PC-9 (cell line): ENCODE results near the gene CEP162. TPM values are rescaled to one million over a fixed set of nuclear protein-coding genes. Genes with fewer than 3 reads are reported as not detected.

Experiments
- BruUV-seq: library from RNA; stranded (reverse); fragments of 400-500 nt; replicated peaks from 2 replicates; lab custom pipeline; 2021; lab: Mats Ljungman, UMichigan
- CTCF ChIA-PET: fragments of 300-600 bp; sonication (Branson Sonifier 250); formaldehyde crosslinking; loops from one replicate; lab custom pipeline; 2022; ENCODE audit warnings: antibody characterized with exemption; lab: Charles Lee
- POLR2A ChIA-PET: fragments of 300-600 bp; sonication (Branson Sonifier 250); formaldehyde crosslinking; loops from one replicate; lab custom pipeline; 2022; ENCODE audit warnings: antibody characterized with exemption; ENCODE audit not compliant: unreplicated experiment; lab: Charles Lee
- DNase-seq, 2 experiments: peaks; one replicate each; pipeline versions ENCODE4 v3.0.0 to v3.0.0-alpha.2; 2015 to 2022; ENCODE audit warnings: mixed read lengths in 1 of 2
- H2AFZ ChIP-seq: fragments of 200-600 bp; sonication (generic); 2 replicates; pipeline ENCODE4 v1.8.1; 2017; ENCODE audit warnings: antibody characterized with exemption
- H3F3A ChIP-seq: fragments of 200-600 bp; sonication (generic); 2 replicates; pipeline ENCODE4 v1.8.1; 2017; ENCODE audit warnings: antibody characterized with exemption, mild to moderate bottlenecking, low read depth; ENCODE audit not compliant: insufficient read depth
- H3K27ac ChIP-seq: fragments of 200-600 bp; sonication (generic); 2 replicates; pipeline ENCODE4 v1.6.1; 2016; ENCODE audit warnings: mixed run types
- H3K27me3 ChIP-seq: fragments of 200-600 bp; sonication (generic); 2 replicates; pipeline ENCODE4 v1.6.1; 2016; ENCODE audit warnings: low read depth, mixed run types; ENCODE audit not compliant: insufficient read depth
- H3K36me3 ChIP-seq: fragments of 200-600 bp; sonication (generic); 2 replicates; pipeline ENCODE4 v1.6.1; 2016; ENCODE audit warnings: low read depth, mixed run types
- H3K4me1 ChIP-seq: fragments of 200-600 bp; sonication (generic); replicated peaks from 2 replicates; pipeline ENCODE4 v1.6.1; 2016; ENCODE audit warnings: mixed run types; ENCODE audit not compliant: insufficient read depth
- H3K4me2 ChIP-seq: fragments of 200-600 bp; sonication (generic); 2 replicates; pipeline ENCODE4 v1.6.1; 2017; ENCODE audit warnings: mixed run types
- H3K4me3 ChIP-seq: fragments of 200-600 bp; sonication (generic); 2 replicates; pipeline ENCODE4 v1.6.1; 2016; ENCODE audit warnings: mixed run types
- H3K79me2 ChIP-seq: fragments of 200-600 bp; sonication (generic); 2 replicates; pipeline ENCODE4 v1.6.1; 2017; ENCODE audit warnings: low read depth, mixed run types
- H3K9me2 ChIP-seq: fragments of 200-600 bp; sonication (generic); 2 replicates; pipeline ENCODE4 v1.8.1; 2017; ENCODE audit warnings: mild to moderate bottlenecking; ENCODE audit not compliant: insufficient read depth
- H3K9me3 ChIP-seq: fragments of 200-600 bp; sonication (generic); 2 replicates; pipeline ENCODE4 v1.8.1; 2016; ENCODE audit warnings: low read depth; ENCODE audit not compliant: insufficient read depth
- H4K20me1 ChIP-seq: fragments of 200-600 bp; sonication (generic); 2 replicates; pipeline ENCODE4 v1.8.1; 2017; ENCODE audit not compliant: insufficient read depth
- EZH2 ChIP-seq: fragments of 200-600 bp; sonication (generic); IDR thresholded peaks from 2 replicates; pipeline ENCODE4 v1.8.0; 2017; ENCODE audit warnings: antibody characterized with exemption, low read depth
- intact Hi-C: fragments of 100-400 bp; cut with micrococcal nuclease; formaldehyde crosslinking; loops from one replicate; pipeline ENCODE4 v1.10.0; 2022; ENCODE audit not compliant: unreplicated experiment
- total RNA-seq: library from RNA; stranded (reverse); gene quantifications from 2 replicates; pipeline ENCODE4 v1.2.3, GENCODE V29; 2021
- TF ChIP-seq, protein P1 (sequence below): fragments of 200-600 bp; sonication (generic); conservative IDR thresholded peaks from 2 replicates; pipeline ENCODE4 v1.6.1; 2017; ENCODE audit warnings: mixed run types, antibody characterized with exemption, mild to moderate bottlenecking, moderate library complexity

CEP162 gene
- total RNA-seq, 1 experiment from 2014 or later, result 5.8 TPM

DNA sequence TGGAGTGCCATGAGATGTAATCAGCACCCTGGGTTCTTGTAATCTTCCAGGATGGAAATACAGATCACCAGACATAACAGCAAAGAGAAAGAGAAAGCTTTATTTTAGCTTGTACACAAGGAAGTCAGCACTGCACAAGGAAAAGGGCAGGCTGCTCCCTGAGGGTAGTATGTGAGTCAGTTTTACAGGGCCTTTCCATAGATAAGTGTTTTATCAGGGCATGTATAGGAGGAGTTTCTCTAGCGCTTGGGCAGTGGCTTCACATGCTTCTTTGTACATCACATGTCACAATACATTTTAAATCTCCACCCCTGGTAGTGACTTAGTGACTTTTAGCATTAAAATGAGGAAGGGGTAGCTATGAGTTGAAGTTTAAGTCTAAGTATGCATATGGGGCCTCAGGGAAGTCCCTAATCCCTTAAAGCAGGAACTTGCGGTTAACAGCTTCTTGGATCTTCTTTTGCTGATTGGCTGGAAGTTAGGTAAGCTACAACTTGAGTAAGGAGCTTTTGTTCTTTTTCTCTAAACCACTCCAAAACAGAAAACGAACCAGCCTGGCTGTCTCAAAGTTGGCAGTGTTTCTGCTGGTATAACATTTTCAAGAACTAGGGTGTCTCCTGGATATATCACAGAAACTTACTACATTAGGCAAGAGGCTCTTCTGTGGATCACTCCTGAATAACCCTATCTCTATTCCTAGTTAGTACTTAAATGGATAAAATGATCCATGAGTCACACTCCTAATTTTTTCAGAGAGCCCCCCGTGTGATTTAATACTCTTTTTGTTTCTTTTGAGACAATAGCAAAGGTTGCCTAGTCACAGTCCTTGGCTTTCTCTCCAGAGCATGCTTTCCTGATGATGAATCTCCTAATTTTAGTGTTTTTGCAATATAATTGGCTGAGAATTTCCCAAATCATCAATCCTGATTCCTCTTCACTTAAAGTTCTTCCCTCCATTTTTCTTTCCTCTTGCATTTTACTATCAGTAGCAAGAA, 133.7 kb downstream of the CEP162 start:
- Histone ChIP-seq H3K4me3 (no peak overlapping the region), H3K4me2 (no peak overlapping the region), H3K27me3 (no peaks in the 10 kb centered on the region), H3K9me3 (no peaks in the 10 kb centered on the region), H3K9me2 (no peaks in the 10 kb centered on the region), H3K36me3 (no peaks in the 10 kb centered on the region), H3K27ac (no peak overlapping the region), H3K79me2 (no peaks in the 10 kb centered on the region), H3F3A (no peaks in the 10 kb centered on the region), H3K4me1 (no peaks in the 10 kb centered on the region), H4K20me1 (no peaks in the 10 kb centered on the region), H2AFZ (no peak overlapping the region)
- TF ChIP-seq, protein P1, sequence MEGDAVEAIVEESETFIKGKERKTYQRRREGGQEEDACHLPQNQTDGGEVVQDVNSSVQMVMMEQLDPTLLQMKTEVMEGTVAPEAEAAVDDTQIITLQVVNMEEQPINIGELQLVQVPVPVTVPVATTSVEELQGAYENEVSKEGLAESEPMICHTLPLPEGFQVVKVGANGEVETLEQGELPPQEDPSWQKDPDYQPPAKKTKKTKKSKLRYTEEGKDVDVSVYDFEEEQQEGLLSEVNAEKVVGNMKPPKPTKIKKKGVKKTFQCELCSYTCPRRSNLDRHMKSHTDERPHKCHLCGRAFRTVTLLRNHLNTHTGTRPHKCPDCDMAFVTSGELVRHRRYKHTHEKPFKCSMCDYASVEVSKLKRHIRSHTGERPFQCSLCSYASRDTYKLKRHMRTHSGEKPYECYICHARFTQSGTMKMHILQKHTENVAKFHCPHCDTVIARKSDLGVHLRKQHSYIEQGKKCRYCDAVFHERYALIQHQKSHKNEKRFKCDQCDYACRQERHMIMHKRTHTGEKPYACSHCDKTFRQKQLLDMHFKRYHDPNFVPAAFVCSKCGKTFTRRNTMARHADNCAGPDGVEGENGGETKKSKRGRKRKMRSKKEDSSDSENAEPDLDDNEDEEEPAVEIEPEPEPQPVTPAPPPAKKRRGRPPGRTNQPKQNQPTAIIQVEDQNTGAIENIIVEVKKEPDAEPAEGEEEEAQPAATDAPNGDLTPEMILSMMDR, result no peak
- no peak for TF ChIP-seq EZH2
- ChIA-PET POLR2A (no interaction called here), CTCF (no interaction called here)
- DNase-seq, result no peak
- intact Hi-C loops, result no loop called here
- BruUV-seq, result no TSS peak

DNA sequence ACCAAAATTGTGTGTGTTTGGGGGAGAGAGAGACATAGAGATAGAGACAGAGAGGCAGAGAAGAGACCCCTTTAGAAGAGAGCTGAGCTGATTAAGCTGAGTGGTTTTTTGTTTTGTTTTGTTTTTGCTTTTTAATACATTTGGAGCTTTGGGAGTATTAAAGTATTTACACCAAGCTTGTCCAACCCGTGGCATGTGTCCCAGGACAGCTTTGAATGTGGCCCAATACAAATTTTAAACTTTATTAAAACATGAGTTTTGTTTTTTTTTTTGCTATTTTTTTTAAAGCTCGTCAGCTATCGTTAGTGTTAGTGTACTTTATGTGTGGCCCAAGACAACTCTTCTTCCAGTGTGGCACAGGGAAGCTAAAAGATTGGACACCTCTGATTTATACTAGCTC, 137.9 kb downstream of the CEP162 start:
- no peak overlapping the region for H3K27ac ChIP-seq
- H3K4me1 ChIP-seq, result no peaks in the 10 kb centered on the region
- intact Hi-C loops, result no loop called here
- no peaks in the 10 kb centered on the region for H3F3A ChIP-seq
- no TSS peak for BruUV-seq
- ChIA-PET POLR2A (no interaction called here), CTCF (no interaction called here)
- no peaks in the 10 kb centered on the region for H3K9me3 ChIP-seq
- H3K4me3 ChIP-seq, result no peak overlapping the region
- no peak for DNase-seq
- no peaks in the 10 kb centered on the region for H3K79me2 ChIP-seq
- no peak overlapping the region for H3K4me2 ChIP-seq
- no peaks in the 10 kb centered on the region for H3K27me3 ChIP-seq
- H2AFZ ChIP-seq, result no peak overlapping the region
- TF ChIP-seq EZH2, result no peak
- TF ChIP-seq, protein P1, result no peak
- H3K36me3 ChIP-seq, result no peaks in the 10 kb centered on the region
- no peaks in the 10 kb centered on the region for H3K9me2 ChIP-seq
- H4K20me1 ChIP-seq, result no peaks in the 10 kb centered on the region

DNA sequence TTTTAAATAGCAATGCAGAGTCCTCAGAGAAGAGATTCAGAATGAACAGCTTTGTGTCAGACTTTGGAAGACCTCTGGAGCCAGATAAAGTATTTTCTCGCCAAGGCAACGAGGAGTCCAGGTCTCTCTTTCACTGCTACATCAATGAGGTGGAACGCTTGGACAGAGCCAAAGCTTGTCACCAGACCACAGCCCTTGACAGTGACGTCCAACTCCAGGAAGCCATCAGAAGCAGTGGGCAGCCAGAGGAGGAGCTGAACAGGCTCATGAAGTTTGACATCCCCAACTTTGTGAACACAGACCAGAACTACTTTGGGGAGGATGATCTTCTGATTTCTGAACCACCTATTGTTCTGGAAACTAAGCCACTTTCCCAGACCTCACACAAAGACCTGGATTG, 138.4 kb downstream of the CEP162 start:
- Histone ChIP-seq H3K9me2 (no peaks in the 10 kb centered on the region), H3K36me3 (no peaks in the 10 kb centered on the region), H3K27me3 (no peaks in the 10 kb centered on the region), H3K27ac (no peak overlapping the region), H2AFZ (no peak overlapping the region), H3K4me1 (no peaks in the 10 kb centered on the region), H3F3A (no peaks in the 10 kb centered on the region), H3K4me2 (no peak overlapping the region), H4K20me1 (no peaks in the 10 kb centered on the region), H3K79me2 (no peaks in the 10 kb centered on the region), H3K9me3 (no peaks in the 10 kb centered on the region), H3K4me3 (no peak overlapping the region)
- intact Hi-C loops, result no loop called here
- no TSS peak for BruUV-seq
- ChIA-PET POLR2A (no interaction called here), CTCF (no interaction called here)
- no peak for DNase-seq
- TF ChIP-seq, protein P1, result no peak
- TF ChIP-seq EZH2, result no peak
